ENCODE data around the gene SCRN1.

SCRN1 gene

DNA sequence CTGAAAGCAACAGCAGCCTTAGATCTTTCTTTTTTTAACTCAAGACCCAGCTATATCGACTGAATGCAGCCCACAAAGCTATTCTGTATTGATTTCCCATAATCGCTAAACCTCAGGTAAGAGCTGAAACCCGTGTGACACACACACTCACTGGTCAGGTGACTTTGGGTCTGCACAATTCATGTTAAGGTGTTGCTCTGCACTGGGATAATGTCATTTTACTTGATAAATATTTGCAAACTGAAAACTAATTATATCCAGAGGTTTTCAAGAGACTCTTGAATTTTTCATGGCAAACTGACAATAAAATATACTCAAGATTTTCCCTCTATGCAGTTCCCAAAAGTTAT lies 33.1 kb downstream of the SCRN1 start:
- TF ChIP-seq, protein P1, sequence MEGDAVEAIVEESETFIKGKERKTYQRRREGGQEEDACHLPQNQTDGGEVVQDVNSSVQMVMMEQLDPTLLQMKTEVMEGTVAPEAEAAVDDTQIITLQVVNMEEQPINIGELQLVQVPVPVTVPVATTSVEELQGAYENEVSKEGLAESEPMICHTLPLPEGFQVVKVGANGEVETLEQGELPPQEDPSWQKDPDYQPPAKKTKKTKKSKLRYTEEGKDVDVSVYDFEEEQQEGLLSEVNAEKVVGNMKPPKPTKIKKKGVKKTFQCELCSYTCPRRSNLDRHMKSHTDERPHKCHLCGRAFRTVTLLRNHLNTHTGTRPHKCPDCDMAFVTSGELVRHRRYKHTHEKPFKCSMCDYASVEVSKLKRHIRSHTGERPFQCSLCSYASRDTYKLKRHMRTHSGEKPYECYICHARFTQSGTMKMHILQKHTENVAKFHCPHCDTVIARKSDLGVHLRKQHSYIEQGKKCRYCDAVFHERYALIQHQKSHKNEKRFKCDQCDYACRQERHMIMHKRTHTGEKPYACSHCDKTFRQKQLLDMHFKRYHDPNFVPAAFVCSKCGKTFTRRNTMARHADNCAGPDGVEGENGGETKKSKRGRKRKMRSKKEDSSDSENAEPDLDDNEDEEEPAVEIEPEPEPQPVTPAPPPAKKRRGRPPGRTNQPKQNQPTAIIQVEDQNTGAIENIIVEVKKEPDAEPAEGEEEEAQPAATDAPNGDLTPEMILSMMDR (IDR thresholded peaks at IDR 0.05; ENCODE audit: control extremely low read depth, extremely low read depth, low read depth, missing control alignments): no peak
- no peak for DNase-seq (ENCODE audit: extremely low spot score)
- ChIA-PET CTCF (interaction anchor here (1.1 to 3.2 kb wide), 8 partner anchors 11 to 609 kb away, joined by 3 to 14 read pairs (median 4); no protein-coding TSS in a partner anchor), POLR2A (no interaction called here)

DNA sequence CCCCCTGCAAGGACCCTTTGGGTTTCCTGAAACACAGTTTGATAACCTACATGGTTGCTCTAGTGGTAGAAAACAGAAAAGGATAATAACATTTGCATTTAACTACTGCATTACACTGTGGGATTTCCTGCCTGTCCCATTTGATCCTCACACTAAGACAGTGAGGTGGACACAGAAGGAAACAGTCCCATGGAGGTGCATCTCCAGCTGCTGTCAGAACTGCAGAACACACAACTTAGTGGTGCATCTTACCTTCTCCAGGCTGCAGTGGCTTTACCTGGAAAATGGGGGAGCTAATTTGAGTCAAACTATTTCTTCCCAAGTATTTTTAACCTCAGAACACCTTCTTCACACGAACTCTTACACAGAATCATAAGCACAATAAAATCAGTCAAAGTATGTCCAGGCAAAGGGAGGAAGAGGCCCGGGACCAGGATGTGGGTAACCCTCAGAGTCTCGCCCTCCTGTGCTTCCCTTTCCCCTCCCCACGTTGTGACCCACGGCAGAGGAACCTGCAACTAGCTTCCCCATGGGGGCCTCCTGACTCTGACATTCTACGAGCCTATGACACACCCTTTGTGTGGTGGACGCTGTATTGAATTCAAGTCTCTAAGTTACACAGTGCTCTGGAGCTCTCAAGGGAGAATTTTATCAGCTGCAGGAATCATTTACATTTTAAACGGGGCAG lies 33.7 kb downstream of the SCRN1 start:
- POLR2A ChIA-PET: no interaction called here
- CTCF ChIA-PET: interaction anchor here (1.1 to 3.2 kb wide), 8 partner anchors 10 to 609 kb away, joined by 3 to 14 read pairs (median 4); no protein-coding TSS in a partner anchor
- DNase-seq (ENCODE audit: extremely low spot score): peak; percentile 35
- TF ChIP-seq, protein P1 (IDR thresholded peaks at IDR 0.05; ENCODE audit: control extremely low read depth, extremely low read depth, low read depth, missing control alignments): no peak

DNA sequence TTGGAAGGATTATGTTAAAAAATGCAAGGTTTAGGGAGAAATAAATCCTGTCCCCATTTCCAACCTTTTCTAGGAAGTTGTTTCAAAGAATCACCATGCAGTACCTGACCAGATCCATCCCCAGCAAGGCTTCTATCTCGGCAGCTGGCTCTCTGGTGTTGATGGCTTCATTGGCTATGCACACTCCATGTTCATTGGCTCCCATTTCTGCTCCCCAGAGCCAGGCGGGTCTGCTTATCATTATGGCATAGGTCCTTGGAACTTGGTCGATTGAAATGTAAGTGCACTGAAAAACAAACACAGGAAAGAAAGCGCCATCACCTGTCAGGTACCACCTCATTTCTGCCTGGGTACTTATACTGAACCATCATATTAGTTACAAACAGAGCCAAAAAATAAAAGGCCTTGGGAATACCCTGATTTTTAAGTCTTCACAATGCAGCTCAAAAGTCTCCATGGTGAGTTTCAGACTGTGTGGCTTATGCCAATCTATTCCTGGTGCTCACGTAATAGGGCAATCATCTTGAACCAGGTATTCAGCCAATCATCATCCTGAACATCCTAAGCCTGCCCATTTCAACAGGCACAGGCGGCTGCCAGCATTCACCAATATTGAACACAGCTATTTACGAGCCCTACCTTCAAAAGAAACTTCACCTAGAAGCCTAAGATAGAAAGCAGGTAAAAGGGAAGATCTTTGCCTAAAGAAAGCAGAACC lies 34.4 kb downstream of the SCRN1 start:
- POLR2A ChIA-PET: no interaction called here
- no peak for DNase-seq (ENCODE audit: extremely low spot score)
- TF ChIP-seq, protein P1 (IDR thresholded peaks at IDR 0.05; ENCODE audit: control extremely low read depth, extremely low read depth, low read depth, missing control alignments): no peak
- CTCF ChIA-PET: interaction anchor here (1.7 to 3.2 kb wide), 4 partner anchors 9 to 610 kb away, joined by 4 to 14 read pairs (median 8); no protein-coding TSS in a partner anchor

DNA sequence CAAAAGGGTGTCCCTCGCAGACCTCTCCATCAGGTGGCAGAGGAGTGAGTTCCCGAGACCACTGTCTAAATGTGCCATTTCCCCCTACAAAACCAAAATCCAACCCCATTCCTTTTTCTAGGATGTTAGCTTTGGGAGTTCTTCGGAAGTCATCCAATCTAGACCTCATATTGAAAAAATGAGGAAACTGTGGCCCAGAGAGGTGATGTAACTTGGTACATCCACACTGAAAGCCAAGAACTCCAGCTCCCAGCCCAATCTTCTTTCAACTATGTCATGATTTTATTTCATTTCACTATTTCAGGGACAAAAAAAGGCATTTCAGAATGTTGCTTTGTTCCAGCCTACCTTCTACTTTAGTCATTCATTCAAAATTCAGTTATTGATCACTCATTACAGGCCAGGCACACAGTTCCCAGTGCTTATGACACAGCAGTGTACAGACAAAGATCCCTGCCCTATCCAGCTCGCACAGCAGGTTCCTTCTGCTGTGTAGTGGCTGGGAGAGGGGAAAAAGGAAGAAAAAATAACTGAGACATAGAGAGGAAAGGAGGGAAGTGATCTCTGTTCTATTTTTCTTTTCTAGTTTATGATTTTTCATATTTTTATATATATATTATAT lies 35.8 kb downstream of the SCRN1 start:
- TF ChIP-seq, protein P1 (IDR thresholded peaks at IDR 0.05; ENCODE audit: control extremely low read depth, extremely low read depth, low read depth, missing control alignments): no peak
- ChIA-PET POLR2A (no interaction called here), CTCF (interaction anchor here (1.2 to 1.7 kb wide), 3 partner anchors 27 to 109 kb away, joined by 3 to 7 read pairs (median 5); no protein-coding TSS in a partner anchor)
- DNase-seq (ENCODE audit: extremely low spot score): no peak

DNA sequence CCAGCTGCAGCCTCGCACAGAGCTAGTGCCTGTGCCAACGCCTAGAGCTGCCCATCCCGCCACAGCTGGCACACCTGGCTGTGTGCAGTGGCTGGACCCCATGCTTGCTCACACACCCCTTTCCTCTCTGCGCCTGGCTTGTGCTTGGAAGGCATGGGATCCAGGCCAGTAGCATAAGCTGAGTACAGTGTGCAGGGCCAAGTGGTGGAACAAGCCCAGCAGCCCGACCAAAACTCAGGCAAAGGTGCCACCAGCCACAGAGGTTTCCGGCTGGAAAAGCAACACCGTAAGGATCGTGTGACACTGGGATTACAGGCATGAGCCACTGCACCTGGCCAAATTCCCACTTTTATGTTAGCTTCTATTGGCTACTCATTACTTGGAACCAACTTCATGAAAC lies 38.4 kb downstream of the SCRN1 start:
- ChIA-PET CTCF (interaction anchor here (0.9 to 1.7 kb wide), 6 partner anchors 9 to 113 kb away, joined by 3 to 7 read pairs (median 4); no protein-coding TSS in a partner anchor), POLR2A (no interaction called here)
- TF ChIP-seq, protein P1 (IDR thresholded peaks at IDR 0.05; ENCODE audit: control extremely low read depth, extremely low read depth, low read depth, missing control alignments): no peak
- no peak for DNase-seq (ENCODE audit: extremely low spot score)

DNA sequence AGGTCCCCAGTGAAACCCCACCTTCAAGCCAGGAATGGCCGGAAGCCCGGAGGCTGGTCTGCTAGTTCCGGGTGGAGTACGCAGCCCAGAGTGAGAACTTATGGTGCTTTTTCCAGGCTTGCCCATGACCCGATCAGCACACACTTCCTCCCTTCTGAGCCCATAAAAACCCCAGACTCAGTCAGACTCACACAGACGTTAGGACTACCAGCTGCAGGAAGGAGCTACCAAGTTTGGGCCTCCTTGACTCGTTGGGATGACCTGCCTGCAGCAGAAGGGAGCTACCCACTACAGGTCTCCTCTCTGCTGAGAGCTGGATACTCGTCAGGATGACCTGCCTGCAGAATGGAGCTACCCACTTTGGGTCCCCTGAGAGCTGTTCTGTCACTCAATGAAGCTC lies 39.1 kb downstream of the SCRN1 start:
- CTCF ChIA-PET: interaction anchor here (0.9 to 1.7 kb wide), 6 partner anchors 10 to 114 kb away, joined by 3 to 7 read pairs (median 4); no protein-coding TSS in a partner anchor
- POLR2A ChIA-PET: no interaction called here
- DNase-seq (ENCODE audit: extremely low spot score): no peak
- TF ChIP-seq, protein P1 (IDR thresholded peaks at IDR 0.05; ENCODE audit: control extremely low read depth, extremely low read depth, low read depth, missing control alignments): no peak

Measured in GM10248 (cell line).